ENCODE results near the gene GPN1.
"Not testable (repeated sequence)": the region's sequence is repeated elsewhere in the genome, so short reads cannot be mapped to it uniquely, and the experiment has no call there.

The GPN1 gene

GRCh38 chr2:27587025-27587424 lies 41.8 kb upstream of the GPN1 start:
- TF ChIP-seq, protein P1, sequence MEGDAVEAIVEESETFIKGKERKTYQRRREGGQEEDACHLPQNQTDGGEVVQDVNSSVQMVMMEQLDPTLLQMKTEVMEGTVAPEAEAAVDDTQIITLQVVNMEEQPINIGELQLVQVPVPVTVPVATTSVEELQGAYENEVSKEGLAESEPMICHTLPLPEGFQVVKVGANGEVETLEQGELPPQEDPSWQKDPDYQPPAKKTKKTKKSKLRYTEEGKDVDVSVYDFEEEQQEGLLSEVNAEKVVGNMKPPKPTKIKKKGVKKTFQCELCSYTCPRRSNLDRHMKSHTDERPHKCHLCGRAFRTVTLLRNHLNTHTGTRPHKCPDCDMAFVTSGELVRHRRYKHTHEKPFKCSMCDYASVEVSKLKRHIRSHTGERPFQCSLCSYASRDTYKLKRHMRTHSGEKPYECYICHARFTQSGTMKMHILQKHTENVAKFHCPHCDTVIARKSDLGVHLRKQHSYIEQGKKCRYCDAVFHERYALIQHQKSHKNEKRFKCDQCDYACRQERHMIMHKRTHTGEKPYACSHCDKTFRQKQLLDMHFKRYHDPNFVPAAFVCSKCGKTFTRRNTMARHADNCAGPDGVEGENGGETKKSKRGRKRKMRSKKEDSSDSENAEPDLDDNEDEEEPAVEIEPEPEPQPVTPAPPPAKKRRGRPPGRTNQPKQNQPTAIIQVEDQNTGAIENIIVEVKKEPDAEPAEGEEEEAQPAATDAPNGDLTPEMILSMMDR (conservative IDR thresholded peaks at IDR 0.05; ENCODE audit: low read depth, low read length): no peak
- H3K4me3 ChIP-seq (ENCODE audit: low read length): no peak overlapping the region
- DNase-seq (ENCODE audit: low read depth): no peak

GRCh38 chr2:27588308-27588707 lies 40.5 kb upstream of the GPN1 start:
- DNase-seq (ENCODE audit: low read depth): no peak
- H3K4me3 ChIP-seq (ENCODE audit: low read length): no peak overlapping the region
- TF ChIP-seq, protein P1 (conservative IDR thresholded peaks at IDR 0.05; ENCODE audit: low read depth, low read length): no peak

DNA sequence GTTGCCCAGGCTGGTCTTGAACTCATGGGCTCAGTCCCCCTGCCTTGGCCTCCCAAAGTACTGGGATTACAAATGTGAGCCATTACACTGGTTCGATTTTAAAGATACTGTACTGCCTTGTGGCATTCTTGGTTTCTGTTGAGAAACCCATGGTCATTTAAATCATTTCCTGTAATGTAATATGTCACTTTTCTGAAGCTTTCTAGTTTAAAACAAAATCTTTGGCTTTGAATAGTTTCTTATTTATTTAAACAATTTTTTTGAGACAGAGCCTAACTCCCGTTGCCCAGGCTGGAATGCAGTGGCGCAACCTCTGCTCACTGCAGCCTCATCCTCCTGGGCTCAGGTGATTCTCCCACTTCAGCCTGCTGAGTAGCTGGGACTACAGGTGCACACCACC lies 37.1 kb upstream of the GPN1 start:
- no peak for DNase-seq (ENCODE audit: low read depth)
- H3K4me3 ChIP-seq (ENCODE audit: low read length): no peak overlapping the region
- TF ChIP-seq, protein P1 (conservative IDR thresholded peaks at IDR 0.05; ENCODE audit: low read depth, low read length): no peak

GRCh38 chr2:27593240-27593639 lies 35.6 kb upstream of the GPN1 start:
- TF ChIP-seq, protein P1 (conservative IDR thresholded peaks at IDR 0.05; ENCODE audit: low read depth, low read length): no peak
- H3K4me3 ChIP-seq (ENCODE audit: low read length): no peak overlapping the region
- DNase-seq (ENCODE audit: low read depth): no peak

DNA sequence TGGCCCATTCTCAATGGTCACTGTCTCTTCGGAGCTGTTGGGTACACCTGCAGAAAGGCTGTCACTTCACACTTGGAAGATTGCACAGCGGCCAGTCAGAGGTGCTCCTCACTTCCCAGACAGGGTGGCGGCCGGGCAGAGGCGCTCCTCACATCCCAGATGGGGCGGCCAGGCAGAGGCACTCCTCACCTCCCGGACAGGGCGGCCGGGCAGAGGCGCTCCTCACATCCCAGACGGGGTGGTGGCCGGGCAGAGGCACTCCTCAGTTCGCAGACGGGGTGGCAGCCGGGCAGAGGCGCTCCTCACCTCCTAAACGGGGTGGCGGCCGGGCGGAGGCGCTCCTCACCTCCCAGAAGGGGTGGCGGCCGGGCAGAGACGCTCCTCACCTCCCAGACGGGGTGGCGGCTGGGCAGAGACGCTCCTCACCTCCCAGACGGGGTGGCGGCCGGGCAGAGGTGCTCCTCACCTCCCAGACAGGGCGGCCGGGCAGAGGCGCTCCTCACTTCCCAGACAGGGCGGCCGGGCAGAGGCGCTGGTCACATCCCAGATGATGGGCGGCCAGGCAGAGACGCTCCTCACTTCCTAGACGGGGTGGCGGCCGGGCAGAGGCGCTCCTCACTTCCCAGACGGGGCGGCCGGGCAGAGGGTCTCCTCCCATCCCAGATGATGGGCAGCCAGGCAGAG lies 34.7 kb upstream of the GPN1 start:
- not testable (repeated sequence) for H3K4me3 ChIP-seq (ENCODE audit: low read length); DNase-seq (ENCODE audit: low read depth)

DNA sequence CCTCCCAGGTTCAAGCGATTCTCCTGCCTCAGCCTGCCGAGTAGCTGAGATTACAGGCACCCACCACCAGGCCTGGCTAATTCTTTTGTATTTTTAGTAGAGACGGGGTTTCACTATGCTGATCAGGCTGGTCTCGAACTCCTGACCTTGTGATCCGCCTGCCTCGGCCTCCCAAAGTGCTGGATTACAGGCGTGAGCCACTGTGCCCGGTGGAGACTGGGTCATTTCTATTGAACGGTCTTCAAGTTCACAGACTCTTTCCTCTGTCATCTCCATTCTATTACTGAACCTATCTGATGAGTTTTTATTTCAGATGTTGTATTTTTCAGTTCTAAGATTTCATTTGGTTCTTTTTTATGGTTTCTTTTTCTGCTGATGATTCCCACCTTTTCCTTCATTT lies 33.4 kb upstream of the GPN1 start:
- not testable (repeated sequence) for DNase-seq (ENCODE audit: low read depth); H3K4me3 ChIP-seq (ENCODE audit: low read length)

GRCh38 chr2:27596627-27597026 lies 32.2 kb upstream of the GPN1 start:
- H3K4me3 ChIP-seq (ENCODE audit: low read length): no peak overlapping the region
- DNase-seq (ENCODE audit: low read depth): no peak
- TF ChIP-seq, protein P1 (conservative IDR thresholded peaks at IDR 0.05; ENCODE audit: low read depth, low read length): no peak

DNA sequence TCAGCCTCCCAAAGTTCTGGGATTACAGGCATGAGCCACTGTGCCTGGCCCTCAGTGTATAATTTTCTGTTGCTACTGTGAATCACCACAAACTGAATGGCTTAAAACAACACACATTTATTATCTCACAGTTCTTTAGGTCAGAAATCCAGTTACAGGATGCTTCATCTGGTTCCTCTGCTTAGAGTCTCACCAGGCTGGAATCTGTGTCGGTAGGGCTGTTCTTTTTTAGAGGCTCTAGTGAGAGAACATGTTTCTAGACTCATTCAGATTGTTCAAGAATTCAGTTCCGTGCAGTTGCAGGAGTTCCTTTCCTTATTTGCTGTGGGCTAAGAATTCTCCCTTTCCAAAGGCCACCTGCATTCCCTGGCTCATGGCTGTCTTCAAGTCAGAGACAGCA lies 22.2 kb upstream of the GPN1 start:
- DNase-seq (ENCODE audit: low read depth): no peak
- TF ChIP-seq, protein P1 (conservative IDR thresholded peaks at IDR 0.05; ENCODE audit: low read depth, low read length): no peak
- H3K4me3 ChIP-seq (ENCODE audit: low read length): no peak overlapping the region
